ENCODE data around the gene DAP. TPM values are rescaled to one million over a fixed set of nuclear protein-coding genes. Genes with fewer than 3 reads are reported as not detected.

Gene DAP
- total and polyA plus RNA-seq, 2 of the 13 experiments (the other 11 are each of a cell fraction or from before 2014, with no cell fraction given): 22.0 to 57.5 TPM

DNA sequence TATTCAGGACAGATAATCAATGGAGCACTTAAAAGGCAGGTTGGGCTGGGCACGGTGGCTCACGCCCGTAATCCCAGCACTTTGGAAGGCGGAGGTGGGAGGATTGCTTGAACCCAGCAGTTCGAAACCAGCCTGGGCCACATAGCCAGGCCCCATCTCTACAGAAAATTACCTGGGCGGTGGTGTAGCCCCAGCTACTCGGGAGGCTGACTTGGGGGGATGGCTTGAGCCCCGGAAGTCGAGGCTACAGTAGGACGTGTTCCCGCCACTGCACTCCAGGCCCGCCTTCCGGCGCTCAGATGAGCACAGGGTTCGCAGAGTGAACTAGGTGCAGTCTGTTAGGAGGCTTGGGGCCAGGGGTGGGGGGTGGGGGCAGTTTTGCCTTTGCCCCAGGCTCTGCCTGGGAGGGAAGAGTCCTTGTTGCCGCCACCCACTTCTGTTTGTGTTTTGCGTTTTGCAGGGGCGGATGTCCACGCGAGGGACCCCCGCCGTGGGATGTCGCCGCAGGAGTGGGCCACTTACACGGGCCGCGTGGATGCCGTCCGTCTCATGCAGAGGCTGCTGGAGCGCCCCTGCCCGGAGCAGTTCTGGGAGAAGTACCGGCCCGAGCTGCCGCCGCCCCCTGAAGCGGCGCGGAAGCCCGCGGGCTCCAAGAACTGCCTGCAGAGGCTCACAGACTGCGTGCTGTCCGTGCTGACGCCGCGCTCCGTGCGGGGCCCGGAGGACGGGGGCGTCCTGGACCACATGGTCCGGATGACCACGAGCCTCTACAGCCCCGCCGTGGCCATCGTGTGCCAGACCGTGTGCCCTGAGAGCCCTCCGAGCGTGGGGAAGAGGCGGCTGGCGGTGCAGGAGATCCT, 112.0 kb downstream of the DAP start (continued):
- TF ChIP-seq HNF1B (CRISPR knock-in tag; IDR thresholded peaks at IDR 0.05): no peak
- no peak for TF ChIP-seq JARID2 (CRISPR knock-in tag; IDR thresholded peaks at IDR 0.05; ENCODE audit: insufficient replicate concordance)
- TF ChIP-seq ZNF329 (CRISPR knock-in tag; IDR thresholded peaks at IDR 0.05; ENCODE audit: low read depth): no peak
- no peak for TF ChIP-seq ZNF367 (CRISPR knock-in tag; IDR thresholded peaks at IDR 0.05; ENCODE audit: borderline replicate concordance)
- no peak for TF ChIP-seq ZNF275 (CRISPR knock-in tag; IDR thresholded peaks at IDR 0.05; ENCODE audit: borderline replicate concordance)
- no peak for TF ChIP-seq ATF6 (CRISPR knock-in tag; conservative IDR thresholded peaks at IDR 0.05)
- no peak for TF ChIP-seq ZNF124 (CRISPR knock-in tag; IDR thresholded peaks at IDR 0.05)
- TF ChIP-seq HNRNPLL (IDR thresholded peaks at IDR 0.05; ENCODE audit: low read depth, low read length, poor library complexity, severe bottlenecking): no peak

All from HepG2 (cell line).